ENCODE results near the gene MCC. TPM values are rescaled to one million over a fixed set of nuclear protein-coding genes. Genes with fewer than 3 reads are reported as not detected.

The MCC gene
- total RNA-seq, 1 donor from 2014 or later, result 2.5 TPM

GRCh38 chr5:113050721-113051382 lies 437.4 kb downstream of the MCC start:
- H3K36me3 Mint-ChIP-seq, result peaks cover 10% of the 10 kb centered on the region
- no peak overlapping the region for H3K4me3 ChIP-seq
- H2AFZ ChIP-seq (replicated peaks), result no peak overlapping the region
- H3K4me3 Mint-ChIP-seq, result no peak overlapping the region
- H3K27ac ChIP-seq, result no peak overlapping the region
- H3K9ac ChIP-seq, result no peak overlapping the region
- no peaks in the 10 kb centered on the region for H3K9me3 ChIP-seq (ENCODE audit: low read depth)
- no peaks in the 10 kb centered on the region for H3K36me3 ChIP-seq
- H3F3A ChIP-seq (ENCODE audit: low read depth), result no peaks in the 10 kb centered on the region
- no peaks in the 10 kb centered on the region for H3K27me3 ChIP-seq
- H4K20me1 ChIP-seq (ENCODE audit: low read depth), result no peaks in the 10 kb centered on the region
- H3K79me2 ChIP-seq (ENCODE audit: low read depth), result no peaks in the 10 kb centered on the region
- H3K9me3 Mint-ChIP-seq, result no peaks in the 10 kb centered on the region
- no peak for TF ChIP-seq CTCF (IDR thresholded peaks at IDR 0.05)
- no peak for TF ChIP-seq EZH2 (IDR thresholded peaks at IDR 0.05)
- TF ChIP-seq EZH2phosphoT487 (IDR thresholded peaks at IDR 0.05), result no peak
- peaks cover 6% of the 10 kb centered on the region for H3K4me1 Mint-ChIP-seq
- H3K27ac Mint-ChIP-seq, result no peak overlapping the region
- DNase-seq (ENCODE audit: low spot score), result no peak
- H3K4me1 ChIP-seq, result no peaks in the 10 kb centered on the region
- peaks cover 6% of the 10 kb centered on the region for H3K27me3 Mint-ChIP-seq (ENCODE audit: insufficient read depth, low read depth)
- no peak overlapping the region for H3K4me2 ChIP-seq

- no peaks in the 10 kb centered on the region for H3K36me3 ChIP-seq
- Mint-ChIP-seq H3K4me1 (peaks cover 15% of the 10 kb centered on the region), H3K27ac (no peak overlapping the region), H3K27me3 (ENCODE audit: insufficient read depth, low read depth) (peaks cover 9% of the 10 kb centered on the region), H3K4me3 (no peak overlapping the region), H3K36me3 (peaks cover 9% of the 10 kb centered on the region), H3K9me3 (no peaks in the 10 kb centered on the region)
- no peaks in the 10 kb centered on the region for H3K27me3 ChIP-seq
- no peak overlapping the region for H2AFZ ChIP-seq (replicated peaks)
- no peak for TF ChIP-seq CTCF (IDR thresholded peaks at IDR 0.05)
- TF ChIP-seq EZH2phosphoT487 (IDR thresholded peaks at IDR 0.05), result no peak
- no peak for TF ChIP-seq EZH2 (IDR thresholded peaks at IDR 0.05)
- no peaks in the 10 kb centered on the region for H4K20me1 ChIP-seq (ENCODE audit: low read depth)
- no peak overlapping the region for H3K27ac ChIP-seq
- no peak overlapping the region for H3K4me3 ChIP-seq
- no peak for DNase-seq (ENCODE audit: low spot score)
- H3K4me1 ChIP-seq, result no peaks in the 10 kb centered on the region
- no peak overlapping the region for H3K4me2 ChIP-seq
- H3K79me2 ChIP-seq (ENCODE audit: low read depth), result no peaks in the 10 kb centered on the region
- no peaks in the 10 kb centered on the region for H3F3A ChIP-seq (ENCODE audit: low read depth)
- no peak overlapping the region for H3K9ac ChIP-seq
- H3K9me3 ChIP-seq (ENCODE audit: low read depth), result no peaks in the 10 kb centered on the region
Observed at GRCh38 chr5:113048931-113049330, 439.3 kb downstream of the MCC start.

- Histone ChIP-seq H4K20me1 (ENCODE audit: low read depth) (no peaks in the 10 kb centered on the region), H3K9ac (no peak overlapping the region), H3K79me2 (ENCODE audit: low read depth) (no peaks in the 10 kb centered on the region), H2AFZ (replicated peaks) (no peak overlapping the region), H3F3A (ENCODE audit: low read depth) (no peaks in the 10 kb centered on the region), H3K4me1 (no peaks in the 10 kb centered on the region), H3K27ac (no peak overlapping the region), H3K36me3 (no peaks in the 10 kb centered on the region), H3K27me3 (no peaks in the 10 kb centered on the region), H3K4me3 (no peak overlapping the region), H3K9me3 (ENCODE audit: low read depth) (no peaks in the 10 kb centered on the region), H3K4me2 (no peak overlapping the region)
- no peaks in the 10 kb centered on the region for H3K9me3 Mint-ChIP-seq
- no peak overlapping the region for H3K27ac Mint-ChIP-seq
- no peak overlapping the region for H3K4me3 Mint-ChIP-seq
- TF ChIP-seq EZH2 (IDR thresholded peaks at IDR 0.05) (no peak), CTCF (IDR thresholded peaks at IDR 0.05) (no peak), EZH2phosphoT487 (IDR thresholded peaks at IDR 0.05) (no peak)
- peaks cover 7% of the 10 kb centered on the region for H3K36me3 Mint-ChIP-seq
- peaks cover 18% of the 10 kb centered on the region for H3K4me1 Mint-ChIP-seq
- H3K27me3 Mint-ChIP-seq (ENCODE audit: insufficient read depth, low read depth), result peaks cover 10% of the 10 kb centered on the region
- no peak for DNase-seq (ENCODE audit: low spot score)
Observed at GRCh38 chr5:113047733-113048652, 440.3 kb downstream of the MCC start.
